H9 (cell line): ENCODE results near the gene OSBPL2. TPM values are rescaled to one million over a fixed set of nuclear protein-coding genes. Genes with fewer than 3 reads are reported as not detected.
A peak's percentile ranks its signal among the peaks of the same experiment; 100 is the strongest.

ENCODE experiments used
- DNase-seq: peaks from one replicate; pipeline ENCODE4 v3.0.0-alpha.2; 2017
- H2AFZ ChIP-seq: one replicate; pipeline ENCODE4 v1.6.1; 2013; ENCODE audit warnings: mild to moderate bottlenecking, low read length, control low read depth, moderate library complexity
- H2AK5ac ChIP-seq: 2 replicates; pipeline ENCODE4 v1.6.1; 2013; ENCODE audit warnings: low read length, control low read depth, mixed read lengths; ENCODE audit not compliant: insufficient read length
- H2BK120ac ChIP-seq: one replicate; pipeline ENCODE4 v1.6.1; 2013; ENCODE audit warnings: low read depth, mild to moderate bottlenecking, low read length, control low read depth, inconsistent platforms; ENCODE audit not compliant: poor library complexity, severe bottlenecking
- H2BK12ac ChIP-seq: 2 replicates; pipeline ENCODE4 v1.6.1; 2013; ENCODE audit warnings: low read length, control low read depth, mixed read lengths, low read depth; ENCODE audit not compliant: insufficient read length
- H2BK15ac ChIP-seq: 2 replicates; pipeline ENCODE4 v1.6.1; 2013; ENCODE audit warnings: low read depth, low read length, control low read depth
- H2BK20ac ChIP-seq: one replicate; pipeline ENCODE4 v1.6.1; 2013; ENCODE audit warnings: low read depth, mild to moderate bottlenecking, low read length, control low read depth, inconsistent platforms; ENCODE audit not compliant: poor library complexity, severe bottlenecking
- H2BK5ac ChIP-seq: 2 replicates; pipeline ENCODE4 v1.6.1; 2013; ENCODE audit warnings: low read length, control low read depth, mixed read lengths; ENCODE audit not compliant: insufficient read length
- H3K14ac ChIP-seq: 2 replicates; pipeline ENCODE4 v1.6.1; 2013; ENCODE audit warnings: low read length, control low read depth; ENCODE audit not compliant: insufficient read depth
- H3K18ac ChIP-seq: 2 replicates; pipeline ENCODE4 v1.6.1; 2013; ENCODE audit warnings: low read depth, mild to moderate bottlenecking, mixed read lengths, low read length, control low read depth; ENCODE audit not compliant: insufficient read length
- H3K23ac ChIP-seq: 2 replicates; pipeline ENCODE4 v1.6.1; 2013; ENCODE audit warnings: low read length, control low read depth, mixed read lengths, low read depth; ENCODE audit not compliant: insufficient read length
- H3K23me2 ChIP-seq: 2 replicates; pipeline ENCODE4 v1.6.1; 2013; ENCODE audit warnings: low read depth, mild to moderate bottlenecking, mixed read lengths, low read length, control low read depth; ENCODE audit not compliant: insufficient read length, poor library complexity, severe bottlenecking
- H3K27ac ChIP-seq: 2 replicates; pipeline ENCODE4 v1.5.1; 2013; ENCODE audit warnings: low read length, control low read depth, mixed read lengths, low read depth; ENCODE audit not compliant: insufficient read length
- H3K27me3 ChIP-seq: 2 replicates; pipeline ENCODE4 v1.6.1; 2013; ENCODE audit warnings: low read length, control low read depth, inconsistent platforms; ENCODE audit not compliant: insufficient read depth
- H3K4ac ChIP-seq: 2 replicates; pipeline ENCODE4 v1.6.1; 2013; ENCODE audit warnings: low read depth, mild to moderate bottlenecking, control low read depth, inconsistent platforms, low read length, moderate library complexity
- H3K4me1 ChIP-seq: 2 replicates; pipeline ENCODE4 v1.6.1; 2013; ENCODE audit warnings: low read length, control low read depth, inconsistent platforms; ENCODE audit not compliant: insufficient read depth
- H3K4me2 ChIP-seq: 2 replicates; pipeline ENCODE4 v1.6.1; 2013; ENCODE audit warnings: low read length, control low read depth, mixed read lengths; ENCODE audit not compliant: insufficient read length, insufficient read depth
- H3K56ac ChIP-seq: 2 replicates; pipeline ENCODE4 v1.6.1; 2013; ENCODE audit warnings: low read depth, mild to moderate bottlenecking, mixed read lengths, low read length, control low read depth; ENCODE audit not compliant: insufficient read length
- H3K79me1 ChIP-seq: 2 replicates; pipeline ENCODE4 v1.6.1; 2013; ENCODE audit warnings: low read depth, mild to moderate bottlenecking, moderate library complexity, low read length, control low read depth, inconsistent platforms; ENCODE audit not compliant: insufficient read depth, poor library complexity, severe bottlenecking
- H3K79me2 ChIP-seq: 2 replicates; pipeline ENCODE4 v1.6.1; 2013; ENCODE audit warnings: low read length, control low read depth, inconsistent platforms; ENCODE audit not compliant: insufficient read depth
- H3K9ac ChIP-seq: 2 replicates; pipeline ENCODE4 v1.6.1; 2013; ENCODE audit warnings: low read length, control low read depth, mixed read lengths; ENCODE audit not compliant: insufficient read length; ENCODE audit errors: extremely low read depth
- H3K9me3 ChIP-seq: one replicate; pipeline ENCODE4 v1.6.1; 2013; ENCODE audit warnings: low read depth, low read length, inconsistent platforms; ENCODE audit not compliant: control insufficient read depth
- H3T11ph ChIP-seq: one replicate; pipeline ENCODE4 v1.6.1; 2013; ENCODE audit warnings: mild to moderate bottlenecking, low read length, control low read depth, inconsistent platforms
- H4K20me1 ChIP-seq: one replicate; pipeline ENCODE4 v1.6.1; 2013; ENCODE audit not compliant: control insufficient read depth, insufficient read length, insufficient read depth
- H4K5ac ChIP-seq: 2 replicates; pipeline ENCODE4 v1.6.1; 2013; ENCODE audit warnings: low read depth, mild to moderate bottlenecking, mixed read lengths, low read length, control low read depth; ENCODE audit not compliant: insufficient read length
- H4K8ac ChIP-seq: replicated peaks from 2 replicates; pipeline ENCODE4 v1.6.1; 2013; ENCODE audit warnings: low read length, control low read depth, mixed read lengths, low read depth; ENCODE audit not compliant: insufficient read length
- H4K91ac ChIP-seq: 2 replicates; pipeline ENCODE4 v1.6.1; 2013; ENCODE audit warnings: low read depth, mild to moderate bottlenecking, moderate library complexity, mixed read lengths, low read length, control low read depth; ENCODE audit not compliant: insufficient read length
- H3K27ac Mint-ChIP-seq, 3 experiments: 2 replicates in 2 of 3; 3 replicates in 1 of 3; pipeline ENCODE4 v1.8.0; 2020 to 2021; ENCODE audit warnings: mixed read lengths in 3 of 3, mild to moderate bottlenecking in 1 of 3, moderate library complexity in 1 of 3
- H3K27me3 Mint-ChIP-seq: 2 replicates; pipeline ENCODE4 v1.8.0; 2021; ENCODE audit warnings: low read depth, mild to moderate bottlenecking, moderate library complexity, mixed read lengths
- H3K36me3 Mint-ChIP-seq, 3 experiments: 2 replicates in 2 of 3; 3 replicates in 1 of 3; pipeline ENCODE4 v1.8.0; 2020 to 2021; ENCODE audit warnings: low read depth in 3 of 3, mixed read lengths in 3 of 3; ENCODE audit not compliant: insufficient read depth in 1 of 3
- H3K4me1 Mint-ChIP-seq, 2 experiments: 2 replicates each; pipeline ENCODE4 v1.8.0; 2020; ENCODE audit warnings: mixed read lengths in 2 of 2
- H3K4me3 Mint-ChIP-seq, 2 experiments: 2 replicates in 1 of 2; 3 replicates in 1 of 2; pipeline ENCODE4 v1.8.0; 2020 to 2021; ENCODE audit warnings: mild to moderate bottlenecking in 2 of 2, mixed read lengths in 2 of 2, moderate library complexity in 1 of 2
- H3K9me3 Mint-ChIP-seq, 2 experiments: 2 replicates in 1 of 2; 3 replicates in 1 of 2; pipeline ENCODE4 v1.8.0; 2020; ENCODE audit warnings: mild to moderate bottlenecking in 2 of 2, mixed read lengths in 2 of 2, moderate library complexity in 1 of 2
- CTCF ChIP-seq: fragments of 200-600 bp; sonication (generic); conservative IDR thresholded peaks from 3 replicates; pipeline ENCODE4 v1.8.0; 2021; ENCODE audit warnings: antibody characterized with exemption, mild to moderate bottlenecking
- WGBS: extraction: QIAGEN DNeasy Blood & Tissue Kit; methylation state at CpG from one replicate; pipeline ENCODE4 v1.1.7; 2013; ENCODE audit warnings: missing lambda C conversion rate, low lambda C conversion rate, mixed read lengths; ENCODE audit not compliant: insufficient read length; ENCODE audit errors: extremely low coverage; 5-methylcytosine and 5-hydroxymethylcytosine counted together
- total RNA-seq: library from RNA; stranded (reverse); gene quantifications from 2 replicates; pipeline ENCODE4 v1.2.1, GENCODE V29; 2021

The OSBPL2 gene
- total RNA-seq, 1 experiment from 2014 or later, result 47.3 TPM

GRCh38 chr20:62274332-62274950, 36.1 kb downstream of the OSBPL2 start:
- no peaks in the 10 kb centered on the region for H3K79me1 ChIP-seq
- H3K4me3 Mint-ChIP-seq, result no peak overlapping the region
- no peak overlapping the region for H2BK20ac ChIP-seq
- no peaks in the 10 kb centered on the region for H3K9me3 ChIP-seq
- H3K4me1 Mint-ChIP-seq, result no peaks in the 10 kb centered on the region
- H3K4me2 ChIP-seq, result no peak overlapping the region
- no peak overlapping the region for H3K4ac ChIP-seq
- no peaks in the 10 kb centered on the region for H3K9me3 Mint-ChIP-seq
- H4K20me1 ChIP-seq, result peaks cover 5% of the 10 kb centered on the region
- H3K27me3 ChIP-seq, result no peaks in the 10 kb centered on the region
- H3K36me3 Mint-ChIP-seq, result peaks cover 13 to 62% (median 57%) of the 10 kb centered on the region in 3 experiments; a peak in 6 of 7 replicates
- no peaks in the 10 kb centered on the region for H3K79me2 ChIP-seq
- H3K14ac ChIP-seq, result no peak overlapping the region
- no peak overlapping the region for H3K56ac ChIP-seq
- no peak overlapping the region for H2BK5ac ChIP-seq
- no peak overlapping the region for H2BK120ac ChIP-seq
- no peak overlapping the region for H2AK5ac ChIP-seq
- no peak for DNase-seq
- no peak overlapping the region for H3K18ac ChIP-seq
- no peaks in the 10 kb centered on the region; the same call in 1 of the 2 replicates for H3K27me3 Mint-ChIP-seq
- H3K23me2 ChIP-seq, result no peaks in the 10 kb centered on the region
- no peak overlapping the region for H3T11ph ChIP-seq
- H3K9ac ChIP-seq, result no peak overlapping the region
- no peak overlapping the region for H4K8ac ChIP-seq
- H4K91ac ChIP-seq, result no peak overlapping the region
- no peak overlapping the region for H2AFZ ChIP-seq
- no peak overlapping the region for H3K23ac ChIP-seq
- no peaks in the 10 kb centered on the region for H3K4me1 ChIP-seq
- H3K27ac Mint-ChIP-seq, result peak overlapping the region in 1 of 3 experiments; percentile 50; a peak in 2 of 7 replicates
- H2BK12ac ChIP-seq, result no peak overlapping the region
- H3K27ac ChIP-seq, result no peak overlapping the region
- H2BK15ac ChIP-seq, result no peak overlapping the region
- no peak for TF ChIP-seq CTCF
- WGBS, result no CpG with 5 or more reads among the region's 13 CpGs
- H4K5ac ChIP-seq, result no peak overlapping the region
